Ishikawa (cell line): ENCODE results near the gene ARID1B.

ENCODE experiments used
- CEBPB ChIP-seq: IDR thresholded peaks from 2 replicates; pipeline ENCODE4 v1.6.1; 2012
- CREB1 ChIP-seq: IDR thresholded peaks from 2 replicates; pipeline ENCODE4 v1.6.1; 2012; ENCODE audit warnings: low read depth
- EGR1 ChIP-seq: IDR thresholded peaks from 2 replicates; pipeline ENCODE4 v1.6.1; 2012
- EP300 ChIP-seq: IDR thresholded peaks from 2 replicates; pipeline ENCODE4 v1.6.1; 2012; ENCODE audit warnings: borderline replicate concordance
- FOXM1 ChIP-seq: IDR thresholded peaks from 2 replicates; pipeline ENCODE4 v1.6.1; 2012; ENCODE audit warnings: low read depth, borderline replicate concordance
- MAX ChIP-seq: IDR thresholded peaks from 2 replicates; pipeline ENCODE4 v1.6.1; 2012
- NFIC ChIP-seq: IDR thresholded peaks from 2 replicates; pipeline ENCODE4 v1.6.1; 2012
- RAD21 ChIP-seq: IDR thresholded peaks from 2 replicates; pipeline ENCODE4 v1.6.1; 2012; ENCODE audit warnings: low read depth
- REST ChIP-seq: IDR thresholded peaks from 2 replicates; pipeline ENCODE4 v1.6.1; 2012; ENCODE audit warnings: low read depth, mild to moderate bottlenecking
- TAF1 ChIP-seq: IDR thresholded peaks from 2 replicates; pipeline ENCODE4 v1.6.1; 2012; ENCODE audit warnings: low read depth, mild to moderate bottlenecking
- TCF12 ChIP-seq: IDR thresholded peaks from 2 replicates; pipeline ENCODE4 v1.6.1; 2012; ENCODE audit warnings: low read depth
- TEAD4 ChIP-seq: IDR thresholded peaks from 2 replicates; pipeline ENCODE4 v1.6.1; 2012
- USF1 ChIP-seq: IDR thresholded peaks from 2 replicates; pipeline ENCODE4 v1.6.1; 2012
- YY1 ChIP-seq: IDR thresholded peaks from 2 replicates; pipeline ENCODE4 v1.6.1; 2012; ENCODE audit warnings: low read depth
- ZBTB7A ChIP-seq: IDR thresholded peaks from 2 replicates; pipeline ENCODE4 v1.6.1; 2012; ENCODE audit warnings: low read depth

The ARID1B gene

GRCh38 chr6:157242791-157243190 lies 465.6 kb downstream of the ARID1B start:
- TF ChIP-seq CREB1 (no peak), TEAD4 (no peak), YY1 (no peak), NFIC (no peak), CEBPB (no peak), TCF12 (no peak), REST (no peak), MAX (no peak), TAF1 (no peak), USF1 (no peak), ZBTB7A (no peak), EGR1 (no peak)

GRCh38 chr6:157244175-157244574 lies 467.0 kb downstream of the ARID1B start:
- TF ChIP-seq YY1 = no peak
- TF ChIP-seq EGR1 = no peak
- no peak for TF ChIP-seq REST
- TF ChIP-seq USF1 = no peak
- TF ChIP-seq TAF1 = no peak
- TF ChIP-seq TEAD4 = no peak
- TF ChIP-seq EP300 = no peak
- no peak for TF ChIP-seq RAD21
- no peak for TF ChIP-seq TCF12

- TF ChIP-seq FOXM1 = no peak
- no peak for TF ChIP-seq CREB1
- TF ChIP-seq YY1 = no peak
- TF ChIP-seq RAD21 = no peak
- TF ChIP-seq TCF12 = no peak
- TF ChIP-seq USF1 = no peak
- TF ChIP-seq CEBPB = no peak
- TF ChIP-seq TAF1 = no peak
- TF ChIP-seq ZBTB7A = no peak
- no peak for TF ChIP-seq REST
- no peak for TF ChIP-seq EP300
- no peak for TF ChIP-seq NFIC
- no peak for TF ChIP-seq TEAD4
- no peak for TF ChIP-seq EGR1
- TF ChIP-seq MAX = no peak
Measured at GRCh38 chr6:157244780-157245179, 467.6 kb downstream of the ARID1B start.

- TF ChIP-seq TCF12 (no peak), CEBPB (no peak), TEAD4 (no peak), MAX (no peak), NFIC (no peak), TAF1 (no peak), CREB1 (no peak), USF1 (no peak), YY1 (no peak), ZBTB7A (no peak), EP300 (no peak), RAD21 (no peak), FOXM1 (no peak), EGR1 (no peak), REST (no peak)
Measured at GRCh38 chr6:157245436-157245835, 468.3 kb downstream of the ARID1B start.
